Activated naive CD4-positive, alpha-beta T cell treated with anti-CD3 and anti-CD28 coated beads, Interleukin-2, amount 50 U/mL, for 24 hours (primary cell): ENCODE measurements around the gene CACNA2D2.

Source experiments
- H3K27ac Mint-ChIP-seq: one replicate; pipeline ENCODE4 v1.8.0; 2021; ENCODE audit warnings: mild to moderate bottlenecking, mixed read lengths
- H3K27me3 Mint-ChIP-seq: one replicate; pipeline ENCODE4 v1.8.0; 2021; ENCODE audit warnings: mixed read lengths
- H3K36me3 Mint-ChIP-seq: one replicate; pipeline ENCODE4 v1.8.0; 2021; ENCODE audit warnings: mixed read lengths
- H3K4me1 Mint-ChIP-seq: one replicate; pipeline ENCODE4 v1.8.0; 2021; ENCODE audit warnings: mixed read lengths
- H3K4me3 Mint-ChIP-seq: one replicate; pipeline ENCODE4 v1.8.0; 2021; ENCODE audit warnings: mild to moderate bottlenecking, mixed read lengths
- H3K9me3 Mint-ChIP-seq: one replicate; pipeline ENCODE4 v1.8.0; 2021; ENCODE audit warnings: mixed read lengths

The CACNA2D2 gene

GRCh38 chr3:50388720-50389413 is 114.6 kb downstream of the CACNA2D2 start:
- Mint-ChIP-seq H3K4me1 (peaks cover 3% of the 10 kb centered on the region), H3K27ac (no peak overlapping the region), H3K36me3 (no peaks in the 10 kb centered on the region), H3K4me3 (no peak overlapping the region), H3K27me3 (no peaks in the 10 kb centered on the region), H3K9me3 (no peaks in the 10 kb centered on the region)

DNA sequence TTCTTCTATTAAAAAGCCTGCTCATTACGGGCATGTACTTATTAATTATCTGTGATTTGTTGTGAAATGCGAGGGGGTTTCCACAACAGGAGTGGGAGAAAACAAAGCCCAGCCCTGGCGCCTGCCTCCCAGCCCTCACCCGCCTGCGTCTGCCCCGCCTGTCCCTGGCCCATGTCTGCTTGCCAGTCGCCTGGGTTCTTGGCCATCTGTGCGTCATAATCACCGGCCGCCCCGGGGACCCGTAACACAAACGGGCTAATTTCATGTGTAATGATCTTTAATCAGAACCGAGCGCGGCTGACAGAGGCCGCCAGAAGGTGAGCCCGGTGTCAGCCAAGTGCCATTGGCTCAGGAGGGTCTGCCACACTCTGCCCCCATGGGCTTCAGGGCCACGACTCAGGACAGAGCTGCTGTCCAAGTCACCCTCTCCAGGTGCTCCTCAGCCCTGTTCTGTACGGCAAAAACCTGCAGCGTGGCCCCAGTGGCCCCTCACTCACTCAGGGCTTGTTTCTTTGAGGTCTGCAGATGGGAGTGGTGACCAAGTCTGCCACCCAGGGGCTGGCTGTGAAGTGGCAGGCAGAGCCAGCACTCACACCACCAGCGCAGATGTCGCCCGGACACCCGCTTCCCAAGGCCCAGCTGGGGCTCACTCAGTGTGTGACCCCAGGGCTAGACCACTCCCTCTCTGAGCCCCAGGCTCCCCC is 115.3 kb downstream of the CACNA2D2 start:
- Mint-ChIP-seq H3K36me3 (no peaks in the 10 kb centered on the region), H3K9me3 (no peaks in the 10 kb centered on the region)

GRCh38 chr3:50385754-50386153 is 117.7 kb downstream of the CACNA2D2 start:
- Mint-ChIP-seq H3K36me3 (no peaks in the 10 kb centered on the region), H3K4me3 (no peak overlapping the region), H3K27ac (no peak overlapping the region), H3K4me1 (no peaks in the 10 kb centered on the region), H3K9me3 (no peaks in the 10 kb centered on the region), H3K27me3 (no peaks in the 10 kb centered on the region)

More for the DNA sequence above, 115.3 kb downstream of the CACNA2D2 start:
- Mint-ChIP-seq H3K4me1 (peaks cover 3% of the 10 kb centered on the region), H3K4me3 (no peak overlapping the region), H3K27ac (no peak overlapping the region), H3K27me3 (no peaks in the 10 kb centered on the region)

GRCh38 chr3:50383750-50384149 is 119.7 kb downstream of the CACNA2D2 start:
- no peak overlapping the region for H3K4me3 Mint-ChIP-seq
- no peak overlapping the region for H3K27ac Mint-ChIP-seq
- no peaks in the 10 kb centered on the region for H3K36me3 Mint-ChIP-seq
- no peaks in the 10 kb centered on the region for H3K9me3 Mint-ChIP-seq
- no peaks in the 10 kb centered on the region for H3K27me3 Mint-ChIP-seq
- no peaks in the 10 kb centered on the region for H3K4me1 Mint-ChIP-seq

- no peaks in the 10 kb centered on the region for H3K4me1 Mint-ChIP-seq
- no peaks in the 10 kb centered on the region for H3K36me3 Mint-ChIP-seq
- H3K4me3 Mint-ChIP-seq, result no peak overlapping the region
- no peaks in the 10 kb centered on the region for H3K27me3 Mint-ChIP-seq
- H3K27ac Mint-ChIP-seq, result no peak overlapping the region
- H3K9me3 Mint-ChIP-seq, result no peaks in the 10 kb centered on the region
These were observed 120.7 kb downstream of the CACNA2D2 start for GRCh38 chr3:50382722-50383121.

DNA sequence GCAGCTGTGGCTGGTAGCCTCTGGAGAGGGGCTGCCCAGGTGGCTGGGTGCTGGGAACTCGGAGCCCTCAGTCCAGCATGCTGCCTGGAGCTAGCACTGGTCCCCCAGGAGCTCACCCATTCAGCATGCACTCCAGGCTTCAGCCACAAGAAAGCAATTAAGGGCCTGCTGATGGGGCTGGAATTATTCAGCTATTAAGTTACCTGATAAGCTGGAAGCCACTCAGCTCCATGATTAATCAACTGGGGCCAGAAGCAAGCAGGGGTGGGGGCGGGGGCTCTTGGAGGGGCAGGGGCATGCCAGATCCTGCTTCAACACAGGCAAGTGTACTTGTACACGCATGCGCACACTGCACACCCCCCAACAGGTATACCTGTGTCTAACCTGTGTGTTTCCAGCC is 122.1 kb downstream of the CACNA2D2 start:
- H3K9me3 Mint-ChIP-seq, result no peaks in the 10 kb centered on the region
- H3K27ac Mint-ChIP-seq, result no peak overlapping the region
- H3K4me3 Mint-ChIP-seq, result no peak overlapping the region
- no peaks in the 10 kb centered on the region for H3K27me3 Mint-ChIP-seq
- no peaks in the 10 kb centered on the region for H3K4me1 Mint-ChIP-seq
- no peaks in the 10 kb centered on the region for H3K36me3 Mint-ChIP-seq

- Mint-ChIP-seq H3K9me3 (no peaks in the 10 kb centered on the region), H3K4me1 (no peaks in the 10 kb centered on the region), H3K27me3 (no peaks in the 10 kb centered on the region), H3K4me3 (no peak overlapping the region), H3K27ac (no peak overlapping the region), H3K36me3 (no peaks in the 10 kb centered on the region)
These were observed 122.9 kb downstream of the CACNA2D2 start for GRCh38 chr3:50380405-50381085.

DNA sequence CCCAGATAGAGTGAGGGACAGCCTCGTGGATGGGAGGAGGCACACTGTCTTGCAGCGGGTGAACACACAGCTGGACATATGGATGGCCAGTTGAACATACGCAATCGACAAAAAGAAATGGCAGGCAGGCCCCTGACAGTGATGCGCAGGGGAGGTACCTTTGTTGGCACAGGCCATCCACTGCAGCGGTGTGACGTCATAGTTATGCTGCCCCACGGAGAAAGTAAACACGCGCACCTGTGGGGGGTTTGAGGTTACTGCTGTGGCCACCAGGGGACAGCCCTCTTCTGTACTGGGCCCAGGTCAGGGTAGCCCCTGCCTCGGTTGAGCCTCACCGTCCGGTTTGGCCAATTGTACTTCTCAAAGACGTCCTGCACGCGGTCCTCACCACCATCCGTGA is 124.7 kb downstream of the CACNA2D2 start:
- H3K36me3 Mint-ChIP-seq, result no peaks in the 10 kb centered on the region
- no peak overlapping the region for H3K27ac Mint-ChIP-seq
- no peak overlapping the region for H3K4me3 Mint-ChIP-seq
- H3K9me3 Mint-ChIP-seq, result no peaks in the 10 kb centered on the region
- H3K4me1 Mint-ChIP-seq, result peaks cover under 1% of the 10 kb centered on the region
- H3K27me3 Mint-ChIP-seq, result no peaks in the 10 kb centered on the region

- peaks cover 5% of the 10 kb centered on the region for H3K4me1 Mint-ChIP-seq
- no peaks in the 10 kb centered on the region for H3K27me3 Mint-ChIP-seq
- H3K36me3 Mint-ChIP-seq, result no peaks in the 10 kb centered on the region
- no peak overlapping the region for H3K4me3 Mint-ChIP-seq
- H3K27ac Mint-ChIP-seq, result no peak overlapping the region
- H3K9me3 Mint-ChIP-seq, result no peaks in the 10 kb centered on the region
These were observed 125.4 kb downstream of the CACNA2D2 start for GRCh38 chr3:50378024-50378423.

DNA sequence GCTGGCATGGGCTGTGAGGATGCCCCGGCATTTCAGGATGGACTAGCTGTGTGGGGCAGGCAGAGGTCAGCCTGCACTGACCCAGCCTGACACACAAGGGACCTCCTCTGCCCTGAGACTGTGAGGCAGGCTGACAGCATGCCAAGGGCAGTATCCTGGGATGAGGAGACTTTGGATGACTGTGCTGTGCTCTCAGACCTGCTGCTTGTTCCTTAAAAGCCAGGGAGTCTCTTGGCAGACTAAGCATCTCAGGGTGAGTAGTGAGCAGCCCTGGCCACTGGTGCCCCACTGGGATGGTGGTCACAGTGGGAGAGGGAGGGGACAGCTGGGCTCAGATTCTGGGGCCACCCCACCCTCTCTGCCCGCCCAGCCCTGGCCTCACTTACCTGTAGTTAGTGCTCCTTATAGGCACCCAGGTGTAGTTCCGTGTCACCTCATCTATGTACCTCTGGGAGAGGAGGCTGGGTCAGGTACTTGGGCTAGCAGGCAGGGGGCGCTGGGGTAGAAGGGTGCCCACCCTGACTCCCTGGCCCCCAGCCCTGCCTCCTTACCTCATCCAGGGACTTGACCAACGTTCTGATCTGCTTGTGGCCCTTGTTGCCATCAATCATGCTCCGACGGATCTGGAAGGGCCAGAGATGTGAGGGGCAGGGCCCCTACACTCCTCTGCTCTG is 128.0 kb downstream of the CACNA2D2 start:
- H3K27ac Mint-ChIP-seq, result no peak overlapping the region
- no peaks in the 10 kb centered on the region for H3K36me3 Mint-ChIP-seq
- H3K4me1 Mint-ChIP-seq, result peaks cover 12% of the 10 kb centered on the region
- H3K4me3 Mint-ChIP-seq, result no peak overlapping the region
- no peaks in the 10 kb centered on the region for H3K9me3 Mint-ChIP-seq
- no peaks in the 10 kb centered on the region for H3K27me3 Mint-ChIP-seq

DNA sequence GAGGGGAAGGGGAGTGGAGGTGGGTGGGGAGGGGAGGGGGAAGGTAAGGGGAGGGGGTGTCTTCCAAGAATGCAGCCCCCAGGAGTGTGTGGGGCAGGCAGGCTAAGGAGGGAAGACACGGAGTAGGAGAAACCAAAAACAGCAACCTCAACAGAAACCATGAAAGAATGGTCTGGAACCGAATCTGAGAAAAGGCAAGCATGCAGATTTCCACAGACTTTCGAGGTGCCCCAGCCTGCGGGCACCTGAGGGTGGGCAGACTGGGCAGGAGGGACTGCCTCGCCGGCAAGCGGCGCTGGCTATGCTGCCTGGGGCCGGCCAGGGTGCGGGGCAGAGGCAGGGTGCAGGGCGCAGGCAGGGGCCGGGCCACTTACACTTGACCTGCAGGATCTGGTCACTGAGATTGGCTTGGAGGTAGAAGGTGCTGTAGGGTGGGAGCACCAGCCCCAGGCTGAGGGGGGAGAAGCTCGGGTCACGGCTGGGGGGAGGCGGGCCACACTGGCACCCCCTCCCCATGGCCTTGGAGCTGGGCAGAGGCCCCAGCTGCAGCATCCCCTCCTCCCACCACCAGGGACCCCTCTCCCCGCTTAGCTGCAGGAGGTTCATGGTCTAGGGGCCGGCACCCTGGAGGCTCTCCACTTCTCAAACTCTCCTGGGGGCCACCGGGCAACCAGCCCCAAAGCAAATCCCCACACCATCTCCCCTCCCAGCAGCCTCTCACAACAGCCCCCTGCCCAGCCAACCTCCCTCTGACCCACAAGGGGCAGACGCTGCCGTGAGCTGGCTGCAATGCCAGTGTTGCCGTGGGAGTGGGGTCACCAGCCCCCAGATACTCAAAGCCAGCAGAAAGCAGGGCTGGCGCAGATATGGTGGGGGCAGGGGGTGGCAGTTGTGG is 128.8 kb downstream of the CACNA2D2 start:
- Mint-ChIP-seq H3K27me3 (no peaks in the 10 kb centered on the region), H3K4me1 (peaks cover 12% of the 10 kb centered on the region), H3K4me3 (no peak overlapping the region), H3K36me3 (no peaks in the 10 kb centered on the region), H3K9me3 (no peaks in the 10 kb centered on the region), H3K27ac (no peak overlapping the region)

GRCh38 chr3:50373146-50374051 is 130.0 kb downstream of the CACNA2D2 start:
- H3K36me3 Mint-ChIP-seq, result no peaks in the 10 kb centered on the region
- no peak overlapping the region for H3K4me3 Mint-ChIP-seq
- H3K27ac Mint-ChIP-seq, result no peak overlapping the region
- no peaks in the 10 kb centered on the region for H3K9me3 Mint-ChIP-seq
- no peaks in the 10 kb centered on the region for H3K27me3 Mint-ChIP-seq
- H3K4me1 Mint-ChIP-seq, result peaks cover 19% of the 10 kb centered on the region

GRCh38 chr3:50372349-50372748 is 131.1 kb downstream of the CACNA2D2 start:
- H3K27me3 Mint-ChIP-seq, result no peaks in the 10 kb centered on the region
- peaks cover 23% of the 10 kb centered on the region for H3K4me1 Mint-ChIP-seq
- no peaks in the 10 kb centered on the region for H3K36me3 Mint-ChIP-seq
- H3K27ac Mint-ChIP-seq, result no peak overlapping the region
- H3K4me3 Mint-ChIP-seq, result no peak overlapping the region
- no peaks in the 10 kb centered on the region for H3K9me3 Mint-ChIP-seq

- Mint-ChIP-seq H3K9me3 (no peaks in the 10 kb centered on the region), H3K36me3 (no peaks in the 10 kb centered on the region), H3K4me3 (no peak overlapping the region), H3K4me1 (peaks cover 30% of the 10 kb centered on the region), H3K27me3 (no peaks in the 10 kb centered on the region), H3K27ac (no peak overlapping the region)
These were observed 132.2 kb downstream of the CACNA2D2 start for GRCh38 chr3:50371133-50371685.
